Measurements from ENCODE around the gene PLCB1.

- TF ChIP-seq CTCF (conservative IDR thresholded peaks at IDR 0.05) (no peak), EZH2 (IDR thresholded peaks at IDR 0.05; ENCODE audit: low read depth) (no peak)
Observed at GRCh38 chr20:8200220-8200619, 68.2 kb downstream of the PLCB1 start.

Measured in PC-9 (cell line).